ENCODE measurements around the gene HOMER1.

Gene HOMER1, protein sequence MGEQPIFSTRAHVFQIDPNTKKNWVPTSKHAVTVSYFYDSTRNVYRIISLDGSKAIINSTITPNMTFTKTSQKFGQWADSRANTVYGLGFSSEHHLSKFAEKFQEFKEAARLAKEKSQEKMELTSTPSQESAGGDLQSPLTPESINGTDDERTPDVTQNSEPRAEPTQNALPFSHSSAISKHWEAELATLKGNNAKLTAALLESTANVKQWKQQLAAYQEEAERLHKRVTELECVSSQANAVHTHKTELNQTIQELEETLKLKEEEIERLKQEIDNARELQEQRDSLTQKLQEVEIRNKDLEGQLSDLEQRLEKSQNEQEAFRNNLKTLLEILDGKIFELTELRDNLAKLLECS

GRCh38 chr5:79513704-79514390, at the start of gene HOMER1:
HOMER1 (minus strand) TSS chr5:79514134; CDS start chr5:79512774, 1,360 bp downstream.
- in situ Hi-C loops (cut with MboI; ENCODE audit: low sequenced_read_pairs) = no loop called here

GRCh38 chr5:79563247-79563590, 49.3 kb upstream of the HOMER1 start:
- in situ Hi-C loops (cut with MboI; ENCODE audit: low sequenced_read_pairs) = no loop called here

DNA sequence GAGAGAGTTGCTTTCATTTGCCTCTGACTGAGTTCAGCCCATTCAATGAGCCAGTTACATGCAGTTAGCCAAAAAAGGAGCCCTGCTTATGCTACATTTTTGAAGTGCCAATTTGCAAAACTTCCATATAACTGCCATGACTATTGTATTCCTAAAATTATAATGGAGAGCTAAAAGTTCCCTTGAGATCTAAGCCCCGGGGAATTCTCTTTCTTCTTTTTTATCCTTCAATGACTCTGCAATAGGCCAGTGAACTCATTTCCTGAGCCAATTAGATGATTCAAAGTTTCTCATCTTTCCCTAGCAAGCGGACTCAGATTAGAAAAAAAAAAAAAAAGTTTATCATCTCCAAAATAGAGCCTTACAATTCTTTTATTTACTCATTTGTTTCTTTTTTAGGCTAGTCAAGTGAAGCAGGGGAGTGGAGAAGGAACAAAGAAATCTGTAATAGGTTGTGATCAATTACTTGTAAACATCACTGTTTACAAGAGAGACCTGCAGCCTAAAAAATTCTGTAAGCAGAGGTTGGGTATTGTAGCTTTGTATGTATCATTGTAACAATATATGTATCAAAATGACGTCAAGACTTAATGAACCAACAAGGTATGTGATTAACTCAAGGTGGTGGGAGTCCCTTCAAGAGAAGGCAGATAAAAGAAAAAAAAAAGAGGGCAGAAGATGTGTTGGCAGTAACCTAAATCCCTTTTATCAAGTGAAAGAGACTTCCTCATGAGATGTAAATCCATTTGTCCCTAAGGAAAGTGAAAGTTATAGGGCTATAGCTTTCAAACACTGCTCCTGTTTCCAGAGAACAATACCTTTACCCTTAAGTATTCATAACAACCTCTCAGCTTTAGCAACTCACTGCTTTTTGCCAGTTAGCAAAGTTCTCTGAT, 48.7 kb upstream of the HOMER1 start:
- in situ Hi-C loops (cut with MboI; ENCODE audit: low sequenced_read_pairs) = no loop called here

DNA sequence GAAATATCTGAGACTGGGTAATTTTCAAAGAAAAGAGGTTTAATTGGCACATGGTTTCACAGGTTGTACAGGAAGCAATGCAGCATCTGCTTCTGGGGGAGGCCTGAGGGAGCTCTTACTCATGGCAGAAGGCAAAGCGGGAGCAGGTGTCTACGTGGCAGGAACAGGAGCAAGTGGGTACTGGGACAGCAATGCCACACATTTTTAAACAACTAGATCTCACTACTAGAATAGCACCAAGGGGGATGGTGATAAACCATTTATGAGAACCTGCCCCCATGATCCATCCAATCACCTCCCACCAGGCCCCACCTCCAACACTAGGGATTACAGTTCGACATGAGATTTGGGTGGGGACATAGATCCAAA, 47.6 kb upstream of the HOMER1 start:
- in situ Hi-C loops (cut with MboI; ENCODE audit: low sequenced_read_pairs) = no loop called here

- in situ Hi-C loops (cut with MboI; ENCODE audit: low sequenced_read_pairs) = no loop called here
Measured at GRCh38 chr5:79560771-79561524, 47.0 kb upstream of the HOMER1 start.

GRCh38 chr5:79555418-79555817, 41.5 kb upstream of the HOMER1 start:
- in situ Hi-C loops (cut with MboI; ENCODE audit: low sequenced_read_pairs) = no loop called here

- in situ Hi-C loops (cut with MboI; ENCODE audit: low sequenced_read_pairs) = no loop called here
Measured at GRCh38 chr5:79552984-79553383, 39.0 kb upstream of the HOMER1 start.

- in situ Hi-C loops (cut with MboI; ENCODE audit: low sequenced_read_pairs) = no loop called here
Measured at GRCh38 chr5:79547982-79548381, 34.0 kb upstream of the HOMER1 start.

DNA sequence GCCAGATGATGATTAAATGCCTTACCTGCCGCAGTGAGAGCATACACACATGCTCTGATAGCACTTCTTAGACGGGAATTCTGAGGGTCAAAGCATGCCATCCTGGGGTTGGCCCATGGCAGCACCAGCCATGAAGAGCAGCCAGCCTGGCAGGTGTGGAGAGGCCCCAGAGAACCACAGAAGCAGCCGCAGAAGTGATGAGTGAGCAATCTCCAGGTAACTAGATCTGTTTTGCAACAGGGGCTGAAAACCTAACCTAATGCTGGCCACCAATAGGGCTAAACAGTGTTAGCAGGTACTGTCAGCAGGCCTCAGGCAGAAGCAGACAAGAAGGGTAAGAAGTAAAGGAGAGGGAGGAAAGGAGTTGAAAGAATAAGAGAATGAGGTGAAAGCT, 33.5 kb upstream of the HOMER1 start:
- in situ Hi-C loops (cut with MboI; ENCODE audit: low sequenced_read_pairs) = no loop called here

- in situ Hi-C loops (cut with MboI; ENCODE audit: low sequenced_read_pairs) = no loop called here
Measured at GRCh38 chr5:79546782-79547428, 33.0 kb upstream of the HOMER1 start.

DNA sequence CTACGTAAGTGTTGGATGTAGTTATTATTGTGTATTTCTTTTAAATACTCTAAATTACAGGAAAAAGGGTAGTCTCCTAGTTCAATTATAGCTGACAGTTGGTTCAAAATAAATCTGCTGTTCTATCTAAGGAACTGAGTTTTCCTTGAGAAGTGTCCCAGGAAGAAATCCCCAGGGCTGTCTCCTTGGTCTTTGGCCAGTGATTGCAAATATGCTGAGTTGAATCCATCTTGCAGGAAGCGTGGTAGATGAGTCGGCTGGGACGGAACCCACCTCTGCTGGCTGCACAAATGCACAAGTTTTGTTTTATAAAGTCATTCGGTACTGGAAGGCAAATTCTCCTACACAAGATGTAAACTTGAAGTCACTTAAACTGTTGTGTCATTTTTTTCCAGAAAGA, 30.2 kb upstream of the HOMER1 start:
- in situ Hi-C loops (cut with MboI; ENCODE audit: low sequenced_read_pairs) = no loop called here

GRCh38 chr5:79540939-79541338, 27.0 kb upstream of the HOMER1 start:
- in situ Hi-C loops (cut with MboI; ENCODE audit: low sequenced_read_pairs) = no loop called here

- in situ Hi-C loops (cut with MboI; ENCODE audit: low sequenced_read_pairs) = no loop called here
Measured at GRCh38 chr5:79536193-79536906, 22.4 kb upstream of the HOMER1 start.

- in situ Hi-C loops (cut with MboI; ENCODE audit: low sequenced_read_pairs) = no loop called here
Measured at GRCh38 chr5:79535477-79536192, 21.7 kb upstream of the HOMER1 start.

DNA sequence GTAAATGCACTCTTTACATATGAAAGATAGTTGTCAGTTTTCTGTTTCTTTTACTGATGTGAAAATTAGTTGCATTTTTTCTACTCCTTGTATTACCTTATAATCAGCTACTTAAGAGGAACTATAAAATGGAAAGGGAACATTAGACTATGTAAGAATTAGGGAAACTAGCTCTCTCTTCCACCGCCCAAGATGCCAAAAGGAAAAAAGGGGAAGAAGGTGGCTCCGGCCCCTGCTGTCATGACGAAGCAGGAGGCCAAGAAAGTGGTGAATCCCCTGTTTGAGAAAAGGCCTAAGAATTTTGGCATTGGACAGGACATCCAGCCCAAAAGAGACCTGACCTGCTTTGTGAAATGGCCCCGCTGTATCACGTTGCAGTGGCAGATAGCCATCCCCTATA, 15.2 kb upstream of the HOMER1 start:
- in situ Hi-C loops (cut with MboI; ENCODE audit: low sequenced_read_pairs) = no loop called here

DNA sequence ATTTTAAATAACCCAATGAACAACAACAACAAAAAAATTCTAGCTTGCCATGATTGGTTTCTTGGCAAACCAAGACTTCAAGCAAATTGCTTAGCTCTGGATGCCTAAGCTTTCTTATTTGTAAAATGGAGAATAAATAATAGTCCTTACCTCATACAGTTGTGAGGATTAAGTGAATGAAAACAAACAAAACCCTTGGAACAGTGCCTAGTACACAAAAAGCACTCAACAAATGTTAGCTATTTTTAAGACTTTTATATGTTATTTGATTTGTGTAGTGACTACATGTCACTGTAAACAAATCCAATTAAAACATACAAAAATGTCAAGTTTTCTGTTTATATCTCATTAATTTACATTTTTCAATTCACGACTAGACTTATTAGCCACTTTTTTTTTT, 13.5 kb upstream of the HOMER1 start:
- in situ Hi-C loops (cut with MboI; ENCODE audit: low sequenced_read_pairs) = no loop called here

- in situ Hi-C loops (cut with MboI; ENCODE audit: low sequenced_read_pairs) = no loop called here
Measured at GRCh38 chr5:79526928-79527327, 13.0 kb upstream of the HOMER1 start.

DNA sequence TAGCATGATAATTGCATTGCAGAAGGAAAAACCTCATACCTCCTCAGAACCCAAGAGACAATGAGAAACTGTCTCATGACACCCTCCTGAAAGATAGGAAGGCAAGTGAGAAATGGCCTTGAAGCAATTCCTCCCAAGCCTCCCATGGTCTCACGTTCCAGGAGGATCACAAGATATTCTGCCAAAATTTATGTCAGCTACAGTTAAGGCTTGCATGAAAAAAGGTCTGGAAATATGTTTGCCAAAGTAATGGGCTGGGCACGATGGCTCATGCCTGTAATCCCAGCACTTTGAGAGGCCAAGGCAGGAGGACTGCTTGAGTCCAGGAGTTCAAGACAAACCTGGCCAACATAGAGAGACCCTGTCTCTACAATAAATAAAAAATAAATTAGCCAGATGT, 12.6 kb upstream of the HOMER1 start:
- in situ Hi-C loops (cut with MboI; ENCODE audit: low sequenced_read_pairs) = no loop called here

GRCh38 chr5:79521156-79521555, 7.2 kb upstream of the HOMER1 start:
- in situ Hi-C loops (cut with MboI; ENCODE audit: low sequenced_read_pairs) = no loop called here

Data from hTERT RPE-1 (cell line).